Measurements from ENCODE around the gene GALNTL6. TPM values are rescaled to one million over a fixed set of nuclear protein-coding genes. Genes with fewer than 3 reads are reported as not detected.

GALNTL6 gene
- total and polyA plus RNA-seq, 2 of the 4 experiments (the other 2 are of a cell fraction) = under 0.01 TPM; not detected in 1

- ChIA-PET CTCF (interaction anchor here (0.7 to 3.2 kb wide), 3 partner anchors 11 to 69 kb away, joined by 3 to 14 read pairs (median 8); no protein-coding TSS in a partner anchor), POLR2A (ENCODE audit: unreplicated experiment) (no interaction called here)
- Histone ChIP-seq H3K14ac (replicated peaks; ENCODE audit: low read depth, low read length) (no peak overlapping the region), H2BK5ac (ENCODE audit: low read depth, low read length, poor library complexity, severe bottlenecking) (no peak overlapping the region), H2AK9ac (replicated peaks; ENCODE audit: low read depth, low read length, poor library complexity) (no peak overlapping the region), H3K9ac (ENCODE audit: low read depth, low read length) (no peak overlapping the region), H3K4me2 (ENCODE audit: low read depth, low read length) (no peak overlapping the region), H3K4me1 (ENCODE audit: control insufficient read depth, insufficient read depth, low read length) (peaks cover 8% of the 10 kb centered on the region; the same call in 1 of the 2 replicates), H4K91ac (ENCODE audit: insufficient read depth, low read depth, low read length) (no peak overlapping the region), H3K4me3 (ENCODE audit: insufficient read depth, low read depth, low read length) (no peak overlapping the region), H2BK120ac (ENCODE audit: low read depth, low read length) (no peak overlapping the region), H3K56ac (ENCODE audit: extremely low read depth, insufficient read depth, low read length) (no peak overlapping the region), H3K4ac (ENCODE audit: low read depth, low read length) (no peak overlapping the region), H4K20me1 (ENCODE audit: insufficient read depth, low read length) (no peaks in the 10 kb centered on the region), H3K18ac (ENCODE audit: low read depth, low read length) (peak overlapping the region; percentile 25; the same call in 1 of the 2 replicates), H3K9me3 (ENCODE audit: control insufficient read depth, insufficient read depth, low read length) (no peaks in the 10 kb centered on the region), H2AFZ (replicated peaks; ENCODE audit: low read length, poor library complexity) (no peak overlapping the region), H2BK15ac (ENCODE audit: low read depth, low read length) (no peak overlapping the region), H4K5ac (ENCODE audit: low read depth, low read length) (no peak overlapping the region), H3K27ac (ENCODE audit: insufficient read depth, low read length) (no peak overlapping the region), H3K36me3 (ENCODE audit: control insufficient read depth, insufficient read depth, low read length) (no peaks in the 10 kb centered on the region), H3K79me1 (ENCODE audit: low read depth in 1 of 2, low read length in 2 of 2) (no peaks in the 10 kb centered on the region), H4K8ac (ENCODE audit: low read depth in 2 of 2, low read length in 2 of 2) (no peak overlapping the region), H2AK5ac (ENCODE audit: low read depth, low read length) (no peak overlapping the region), H3K23ac (ENCODE audit: low read depth, low read length) (no peak overlapping the region), H2BK20ac (ENCODE audit: low read depth, low read length) (no peak overlapping the region), H3K27me3 (ENCODE audit: control insufficient read depth, insufficient read depth, low read length) (peaks cover 18% of the 10 kb centered on the region), H3K9me1 (ENCODE audit: insufficient read depth, low read length) (no peaks in the 10 kb centered on the region)
- ATAC-seq (ENCODE audit: low read depth) = no peak
- in situ Hi-C loops (cut with MboI; ENCODE audit: low sequenced_read_pairs) (no loop called here), dilution Hi-C loops (cut with HindIII; ENCODE audit: low sequenced_read_pairs, unreplicated experiment) (loop anchor here (25.0 kb wide), 1 partner anchor 259 kb away; no protein-coding TSS in a partner anchor), intact Hi-C loops (cut with micrococcal nuclease) (no loop called here)
- no TSS peak for BruUV-seq (replicated peaks)
- no peak for DNase-seq
- WGBS, 2 experiments (ENCODE audit: extremely low coverage in 2 of 2, insufficient read length in 1 of 2) = no CpG with 5 or more reads among the region's 6 CpGs
- TF ChIP-seq RFX5 (IDR thresholded peaks at IDR 0.05; ENCODE audit: low read depth, low read length) (no peak), ELK1 (IDR thresholded peaks at IDR 0.05; ENCODE audit: borderline replicate concordance, low read depth, low read length) (no peak), POLR2A (IDR thresholded peaks at IDR 0.05; ENCODE audit: low read depth, low read length) (no peak), MAFK (IDR thresholded peaks at IDR 0.05; ENCODE audit: low read depth, low read length) (no peak), MXI1 (IDR thresholded peaks at IDR 0.05; ENCODE audit: borderline replicate concordance, low read depth, low read length) (no peak), RAD21 (IDR thresholded peaks at IDR 0.05; ENCODE audit: low read length) (no peak), SMC3 (IDR thresholded peaks at IDR 0.05; ENCODE audit: low read depth, low read length) (no peak), BHLHE40 (IDR thresholded peaks at IDR 0.05; ENCODE audit: low read depth, low read length) (no peak), FOS (IDR thresholded peaks at IDR 0.05; ENCODE audit: low read depth, low read length) (no peak), RCOR1 (IDR thresholded peaks at IDR 0.05; ENCODE audit: insufficient replicate concordance, low read length) (no peak), CEBPB (IDR thresholded peaks at IDR 0.05; ENCODE audit: low read depth, low read length) (no peak), MAZ (IDR thresholded peaks at IDR 0.05; ENCODE audit: borderline replicate concordance, low read depth, low read length) (no peak), USF2 (IDR thresholded peaks at IDR 0.05; ENCODE audit: low read depth, low read length) (no peak), CTCF (conservative IDR thresholded peaks at IDR 0.05; ENCODE audit: low read depth, low read length) (no peak)
Observed at GRCh38 chr4:173002830-173003561, 1189.8 kb downstream of the GALNTL6 start.
